GM18505 (cell line): ENCODE measurements around the gene IFITM5.
"Not testable (repeated sequence)": the region's sequence is repeated elsewhere in the genome, so short reads cannot be mapped to it uniquely, and the experiment has no call there.

ENCODE experiments used
- ATAC-seq: cut with Tn5 transposase; IDR thresholded peaks from one replicate; pipeline ENCODE4 v1.9.1; 2021; ENCODE audit not compliant: unreplicated experiment
- POLR2A ChIP-seq: IDR thresholded peaks from 4 replicates; pipeline ENCODE4 v1.6.1; 2011; ENCODE audit warnings: borderline replicate concordance; ENCODE audit not compliant: insufficient read depth, insufficient read length; ENCODE audit errors: extremely low read depth

Gene IFITM5

DNA sequence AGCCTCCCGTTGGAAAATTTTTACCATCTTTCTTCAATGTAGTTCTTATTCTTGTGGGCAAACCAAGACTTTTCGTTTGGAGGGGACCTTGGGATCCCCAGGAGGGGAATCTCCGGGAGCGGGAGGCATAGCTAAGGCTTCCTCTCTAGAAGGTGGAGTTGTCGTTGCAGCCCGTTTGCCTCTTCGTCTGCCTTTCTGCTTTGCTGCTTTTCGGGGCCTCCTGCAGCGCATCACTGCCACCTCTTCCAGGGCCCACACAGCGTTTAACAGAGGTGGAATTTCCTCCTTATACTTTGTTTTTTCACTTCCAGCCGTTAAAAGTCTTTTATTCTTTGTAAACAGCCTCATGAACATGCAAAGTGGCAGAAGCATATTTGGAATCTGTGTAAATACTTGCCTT lies 24.8 kb upstream of the IFITM5 start:
- ATAC-seq = no peak
- TF ChIP-seq POLR2A = no peak

DNA sequence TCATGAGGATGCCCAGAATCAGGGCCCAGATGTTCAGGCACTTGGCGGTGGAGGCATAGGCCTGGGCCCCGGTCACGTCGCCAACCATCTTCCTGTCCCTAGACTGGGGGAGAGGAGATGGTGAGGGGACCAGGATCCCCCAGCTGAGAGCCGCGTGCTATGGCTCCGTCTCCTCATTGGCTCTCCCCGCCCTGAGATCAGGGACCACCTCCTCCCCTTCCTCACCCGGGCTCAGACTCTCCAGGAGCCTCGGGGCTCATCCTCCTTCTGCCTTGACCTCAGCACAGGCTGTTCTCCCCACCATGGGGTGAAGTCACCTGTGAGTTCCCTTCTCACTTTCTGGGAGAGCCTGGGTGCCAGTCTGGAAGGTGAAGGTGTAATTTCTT lies 20.6 kb upstream of the IFITM5 start:
- not testable (repeated sequence) for ATAC-seq

DNA sequence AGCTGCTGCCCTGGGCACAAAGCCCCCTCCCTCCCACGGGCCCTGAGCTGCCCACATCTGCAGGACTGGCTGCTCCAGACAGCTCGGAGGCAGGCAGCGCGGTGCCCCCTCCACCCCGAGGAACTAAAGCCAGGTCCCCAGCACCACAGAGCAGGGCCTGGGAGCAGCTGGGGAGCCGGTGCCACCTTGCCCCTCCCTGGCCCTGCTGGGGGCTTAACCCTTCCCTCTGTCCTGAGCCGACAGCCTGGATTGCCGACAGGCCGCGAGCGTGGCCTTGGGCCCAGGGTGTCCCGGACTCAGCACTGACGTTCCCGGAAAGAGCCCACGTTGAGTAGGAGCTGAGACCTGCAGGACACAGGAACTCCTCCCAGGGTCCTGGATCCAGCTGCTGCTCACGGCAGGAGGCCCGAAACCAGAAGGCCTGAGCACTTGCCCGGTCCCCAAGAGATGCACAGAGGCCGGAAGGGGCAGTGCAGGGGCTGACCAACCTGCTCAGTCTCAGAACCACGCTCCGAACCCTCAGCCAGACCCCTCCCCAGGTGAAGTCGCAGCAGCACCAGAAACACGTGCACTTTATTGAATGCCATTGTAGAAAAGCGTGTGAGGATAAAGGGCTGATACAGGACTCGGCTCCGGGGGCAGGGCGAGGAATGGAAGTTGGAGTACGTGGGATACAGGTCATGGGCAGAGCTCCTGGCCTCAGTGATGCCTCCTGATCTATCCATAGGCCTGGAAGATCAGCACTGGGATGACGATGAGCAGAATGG lies 20.0 kb upstream of the IFITM5 start:
- peak; percentile 18 for ATAC-seq

DNA sequence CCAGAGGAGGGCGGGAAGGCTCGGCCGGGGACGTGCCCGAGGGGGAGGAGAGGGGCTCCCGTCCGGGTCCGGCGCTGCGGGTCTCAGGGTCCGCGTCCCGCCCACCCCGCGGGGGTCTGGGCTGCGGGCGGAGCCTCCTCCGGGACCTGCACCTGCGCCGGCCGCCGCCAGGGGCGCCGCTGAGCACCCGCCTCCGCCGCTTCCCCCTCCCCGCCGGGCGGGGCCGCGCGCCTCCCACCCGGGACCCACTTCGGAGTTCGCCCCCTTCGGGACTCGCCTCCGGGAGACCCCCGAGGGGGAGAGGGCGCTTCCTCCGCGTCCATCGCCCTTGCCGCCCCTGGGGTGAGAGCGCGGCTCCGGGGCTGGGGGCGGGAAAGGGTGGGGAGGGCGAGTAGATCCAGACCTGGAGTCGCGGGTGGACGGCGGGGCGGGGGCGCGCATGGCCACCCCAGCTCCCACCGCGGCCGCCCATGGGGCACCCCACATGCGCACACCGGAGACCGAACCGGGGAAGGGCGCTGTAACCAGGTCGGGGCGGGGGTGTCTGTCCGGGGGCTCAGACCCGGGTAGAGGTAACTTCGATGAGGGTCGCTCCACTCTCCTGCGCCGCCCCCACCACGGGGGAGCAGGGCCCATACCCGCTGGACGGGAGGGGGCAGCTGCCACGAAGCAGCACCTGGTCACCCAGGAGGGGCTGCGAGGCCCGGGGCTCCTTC lies 19.2 kb upstream of the IFITM5 start:
- ATAC-seq = peak; percentile 50

DNA sequence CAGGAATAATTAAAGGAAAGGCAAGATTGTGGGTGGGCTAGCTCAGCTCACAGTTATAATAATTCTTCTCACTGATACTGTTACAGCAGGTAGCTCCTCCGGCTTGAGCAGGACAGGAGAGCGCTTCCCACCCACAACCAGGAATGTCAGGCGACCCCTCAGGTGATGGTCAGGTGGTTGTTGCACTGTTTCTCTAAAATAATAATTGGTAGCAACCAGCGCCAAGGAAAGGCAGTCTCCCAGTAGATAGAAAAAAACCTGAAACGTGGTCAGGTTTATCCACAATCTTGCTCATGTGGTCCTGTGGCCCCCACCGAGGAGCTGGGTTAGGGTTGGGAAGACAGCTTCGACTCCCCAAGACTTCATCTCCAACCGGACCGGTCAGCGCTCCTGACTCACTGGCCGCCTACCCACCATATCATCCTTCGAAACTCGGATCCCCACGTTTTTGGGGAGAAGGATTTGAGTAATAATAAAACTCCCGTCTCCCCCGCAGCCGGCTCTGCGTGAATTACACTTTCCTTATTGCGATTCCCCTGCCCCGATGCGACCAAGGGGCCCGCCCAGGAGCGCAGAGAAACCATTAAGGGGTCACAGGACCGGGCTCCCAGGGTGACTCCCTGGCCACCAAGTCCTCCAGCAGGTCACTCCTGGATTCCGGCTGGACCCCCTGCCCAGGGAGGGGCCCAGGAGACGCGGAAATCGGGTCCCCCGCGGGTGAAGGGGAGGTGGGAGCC lies 18.5 kb upstream of the IFITM5 start:
- peak; percentile 2 for ATAC-seq

DNA sequence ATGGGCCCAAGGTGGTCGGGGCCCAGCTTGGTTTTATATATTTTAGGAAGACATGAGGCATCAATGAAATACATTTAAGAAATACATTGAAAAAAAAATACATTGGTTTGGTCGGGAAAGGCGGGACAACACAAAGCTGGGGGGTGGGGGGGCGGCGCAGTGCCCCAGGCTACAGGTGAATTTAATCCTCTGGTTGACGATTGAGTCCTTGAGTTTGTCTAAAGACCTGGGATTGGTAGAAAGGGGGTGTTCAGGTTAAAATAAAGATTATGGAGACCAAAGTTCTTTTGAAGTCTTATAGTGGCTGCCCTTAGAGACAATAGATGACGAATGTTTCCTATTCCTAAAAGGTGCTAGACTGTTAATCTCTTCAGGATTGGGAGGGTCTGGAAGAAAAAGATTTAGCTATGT lies 17.6 kb upstream of the IFITM5 start:
- no peak for TF ChIP-seq POLR2A
- no peak for ATAC-seq

DNA sequence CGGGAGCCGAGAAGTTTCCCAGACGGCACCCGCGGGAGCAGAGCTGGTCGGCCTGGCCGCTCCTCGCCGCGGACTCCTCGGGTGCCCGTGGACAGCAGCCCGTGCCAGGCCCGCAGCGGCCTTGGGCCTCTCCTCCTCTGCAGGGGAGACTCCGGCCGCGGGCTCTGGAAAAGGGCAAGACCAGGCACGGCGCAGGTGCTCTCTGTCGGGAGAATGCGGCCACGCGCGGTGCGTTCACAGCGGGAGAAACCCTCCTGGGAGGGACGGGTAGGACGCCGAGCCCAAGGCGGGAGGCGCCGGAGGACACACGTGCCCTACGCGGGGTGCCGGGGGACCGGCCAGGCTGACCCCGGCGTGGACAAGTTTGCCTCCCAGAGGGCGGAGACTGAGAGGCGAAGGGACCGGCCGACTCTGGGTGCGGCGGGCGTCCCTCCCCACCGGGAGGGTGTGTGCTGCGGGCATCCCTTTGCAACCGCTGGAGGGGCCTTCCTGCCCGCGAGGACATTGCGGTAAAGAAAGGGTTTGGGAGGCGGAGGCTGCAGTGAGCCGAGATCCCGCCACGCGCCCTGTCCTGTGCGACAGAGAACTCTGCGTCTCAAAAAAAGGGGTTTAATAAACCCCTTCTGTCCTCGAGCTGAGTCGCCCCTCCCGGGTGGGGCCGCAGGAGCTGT lies 16.8 kb upstream of the IFITM5 start:
- ATAC-seq = no peak
- no peak for TF ChIP-seq POLR2A

DNA sequence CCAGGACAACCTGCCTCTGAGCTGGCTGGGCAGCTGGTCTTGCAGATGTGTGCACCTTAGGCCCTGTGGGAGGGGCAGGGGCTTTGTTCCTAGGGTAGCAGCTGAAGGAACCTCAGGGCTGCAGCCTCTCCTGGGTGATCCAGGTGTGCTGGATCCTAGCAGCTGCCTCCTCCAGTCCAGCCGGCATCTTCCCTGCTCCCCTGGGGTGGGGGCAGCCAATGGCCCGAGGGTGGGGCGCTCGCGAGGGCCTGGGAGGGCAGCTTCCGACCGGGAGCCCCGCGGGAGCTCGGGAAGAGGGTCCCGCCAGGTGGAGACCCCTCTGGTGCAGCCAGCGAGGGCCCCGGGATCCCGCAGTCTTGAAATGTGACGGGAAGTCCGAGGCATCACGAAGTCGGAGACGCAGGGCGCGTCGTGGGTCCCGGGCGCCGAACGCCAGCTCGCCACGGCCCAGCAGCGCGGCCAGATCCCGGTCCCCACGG lies 16.2 kb upstream of the IFITM5 start:
- no peak for TF ChIP-seq POLR2A
- ATAC-seq = no peak

DNA sequence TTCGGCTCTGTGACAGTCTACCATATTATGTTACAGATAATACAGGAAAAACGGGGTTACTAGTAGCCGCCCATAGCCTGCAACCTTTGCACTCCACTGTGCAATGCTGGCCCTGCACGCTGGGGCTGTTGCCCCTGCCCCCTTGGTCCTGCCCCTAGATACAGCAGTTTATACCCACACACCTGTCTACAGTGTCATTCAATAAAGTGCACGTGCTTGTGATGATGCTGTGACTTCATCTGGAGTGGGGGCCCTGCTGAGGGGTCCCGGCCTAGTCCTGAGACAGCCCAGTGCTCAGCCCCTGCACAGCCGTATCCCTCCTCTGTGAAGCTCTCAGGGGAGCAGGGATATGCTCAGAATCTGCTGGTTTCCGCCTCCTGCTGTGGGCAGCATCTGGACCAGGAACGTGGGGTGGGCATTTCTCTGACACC lies 15.7 kb upstream of the IFITM5 start:
- no peak for TF ChIP-seq POLR2A
- ATAC-seq = no peak

DNA sequence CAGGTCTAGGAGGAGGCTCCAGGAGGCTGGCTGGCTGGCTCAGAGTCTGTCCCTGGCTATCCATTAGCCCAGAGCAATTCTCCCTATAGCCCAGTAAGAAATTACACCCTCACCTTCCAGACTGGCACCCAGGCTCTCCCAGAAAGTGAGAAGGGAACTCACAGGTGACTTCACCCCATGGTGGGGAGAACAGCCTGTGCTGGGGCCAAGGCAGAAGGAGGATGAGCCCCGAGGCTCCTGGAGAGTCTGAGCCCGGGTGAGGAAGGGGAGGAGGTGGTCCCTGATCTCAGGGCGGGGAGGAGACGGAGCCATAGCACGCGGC lies 15.2 kb upstream of the IFITM5 start:
- ATAC-seq = not testable (repeated sequence)

DNA sequence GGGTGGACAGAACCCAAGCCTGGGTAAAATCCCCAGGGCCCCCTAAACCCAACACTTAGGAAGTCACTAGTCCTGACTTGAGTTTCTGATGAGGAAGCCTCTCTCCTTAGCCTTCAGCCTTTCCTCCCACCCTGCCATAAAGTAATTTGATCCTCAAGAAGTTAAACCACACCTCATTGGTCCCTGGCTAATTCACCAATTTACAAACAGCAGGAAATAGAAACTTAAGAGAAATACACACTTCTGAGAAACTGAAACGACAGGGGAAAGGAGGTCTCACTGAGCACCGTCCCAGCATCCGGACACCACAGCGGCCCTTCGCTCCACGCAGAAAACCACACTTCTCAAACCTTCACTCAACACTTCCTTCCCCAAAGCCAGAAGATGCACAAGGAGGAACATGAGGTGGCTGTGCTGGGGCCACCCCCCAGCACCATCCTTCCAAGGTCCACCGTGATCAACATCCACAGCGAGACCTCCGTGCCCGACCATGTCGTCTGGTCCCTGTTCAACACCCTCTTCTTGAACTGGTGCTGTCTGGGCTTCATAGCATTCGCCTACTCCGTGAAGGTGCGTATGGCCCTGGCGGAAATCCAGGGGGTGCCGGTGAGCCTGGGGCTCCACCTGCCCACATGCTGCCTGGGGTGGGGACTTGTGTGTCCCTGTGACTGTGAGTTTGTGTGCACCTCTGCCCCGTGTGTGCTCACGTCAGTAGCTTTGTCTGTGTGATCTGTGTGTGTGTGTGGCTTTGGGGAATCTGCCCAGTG lies 14.6 kb upstream of the IFITM5 start, which contains the start of gene IFITM1:
Gene IFITM1 (plus strand): TSS at position 254 of the 767 bp plus-strand sequence. CDS start 131 bp downstream, at position 385.
- ATAC-seq = no peak
- peak; percentile 97 for TF ChIP-seq POLR2A

DNA sequence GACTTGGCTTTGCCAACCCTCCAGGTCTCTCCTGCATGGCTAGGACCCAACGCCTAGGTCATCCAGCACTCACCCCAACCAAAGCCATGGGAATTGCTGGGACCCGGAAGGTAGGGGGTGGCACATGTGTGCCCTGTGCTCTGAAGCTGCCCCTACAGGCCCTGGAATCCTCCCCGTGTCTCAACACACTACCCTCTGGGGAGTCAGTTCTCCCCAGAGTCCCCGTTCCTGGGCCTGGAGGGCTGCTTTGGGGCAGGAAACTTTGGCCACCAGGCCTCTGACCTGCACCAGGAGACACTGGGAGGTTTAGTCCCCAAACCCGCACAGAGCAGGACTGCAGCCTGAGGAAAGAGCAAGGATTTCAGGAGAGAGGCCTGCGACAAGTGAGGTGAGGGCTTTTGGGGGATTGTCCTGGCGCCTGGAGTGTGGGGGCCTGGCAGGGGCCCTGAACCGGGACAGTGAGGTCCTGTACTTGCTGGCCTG lies 14.0 kb upstream of the IFITM5 start:
- TF ChIP-seq POLR2A = no peak
- ATAC-seq = no peak
